Keratinocyte (primary cell): ENCODE measurements around the gene FAM90A1. TPM values are rescaled to one million over a fixed set of nuclear protein-coding genes. Genes with fewer than 3 reads are reported as not detected.
"Not testable (repeated sequence)": the region's sequence is repeated elsewhere in the genome, so short reads cannot be mapped to it uniquely, and the experiment has no call there.

Experiments used
- DNase-seq: peaks from one replicate; pipeline ENCODE4 v3.0.0-alpha.2; 2011; ENCODE audit warnings: low read depth, missing footprints, low spot score
- FAIRE-seq: peaks from 2 replicates; lab custom pipeline; 2011; peaks lifted over from hg19 to GRCh38; lab: Jason Lieb, UNC
- H2AFZ ChIP-seq: 2 replicates; pipeline ENCODE4 v1.6.0; 2012; ENCODE audit warnings: low read length, control low read depth, inconsistent platforms; ENCODE audit not compliant: control insufficient read depth
- H3K27ac ChIP-seq: 2 replicates; pipeline ENCODE4 v1.5.1; 2011; ENCODE audit warnings: low read length; ENCODE audit not compliant: control insufficient read depth, insufficient read depth
- H3K27me3 ChIP-seq: 3 replicates; pipeline ENCODE4 v1.6.0; 2011; ENCODE audit warnings: low read length; ENCODE audit not compliant: control insufficient read depth, insufficient read depth; ENCODE audit errors: extremely low read depth
- H3K36me3 ChIP-seq, 2 experiments: 2 replicates in 1 of 2; 3 replicates in 1 of 2; pipeline ENCODE4 v1.5.1; 2011; ENCODE audit warnings: low read length in 2 of 2, mild to moderate bottlenecking in 1 of 2; ENCODE audit not compliant: control insufficient read depth in 2 of 2, insufficient read depth in 2 of 2; ENCODE audit errors: extremely low read depth in 1 of 2
- H3K4me1 ChIP-seq: 3 replicates; pipeline ENCODE4 v1.5.1; 2011; ENCODE audit warnings: low read length; ENCODE audit not compliant: control insufficient read depth, insufficient read depth; ENCODE audit errors: extremely low read depth
- H3K4me2 ChIP-seq: 3 replicates; pipeline ENCODE4 v1.6.0; 2011; ENCODE audit warnings: low read depth, low read length; ENCODE audit not compliant: control insufficient read depth, insufficient read depth; ENCODE audit errors: extremely low read depth
- H3K4me3 ChIP-seq, 3 experiments: fragments of 200-600 bp in 1 of 3; sonication (generic) in 1 of 3; 2 replicates in 2 of 3; 3 replicates in 1 of 3; pipeline ENCODE4 v1.5.1; 2011 to 2016; ENCODE audit warnings: low read length in 3 of 3, mild to moderate bottlenecking in 3 of 3, control low read depth in 2 of 3, inconsistent platforms in 1 of 3, low read depth in 1 of 3, mixed read lengths in 1 of 3, mixed run types in 1 of 3, moderate library complexity in 1 of 3; ENCODE audit not compliant: control insufficient read depth in 2 of 3, insufficient read depth in 2 of 3; ENCODE audit errors: extremely low read depth in 1 of 3
- H3K79me2 ChIP-seq: 2 replicates; pipeline ENCODE4 v1.6.0; 2012; ENCODE audit warnings: low read length; ENCODE audit not compliant: control insufficient read depth, insufficient read depth
- H3K9ac ChIP-seq: 3 replicates; pipeline ENCODE4 v1.6.0; 2011; ENCODE audit warnings: low read length; ENCODE audit not compliant: control insufficient read depth, insufficient read depth; ENCODE audit errors: extremely low read depth
- H3K9me1 ChIP-seq: 3 replicates; pipeline ENCODE4 v1.6.0; 2011; ENCODE audit warnings: low read length; ENCODE audit not compliant: control insufficient read depth, insufficient read depth; ENCODE audit errors: extremely low read depth
- H3K9me3 ChIP-seq: 2 replicates; pipeline ENCODE4 v1.5.1; 2012; ENCODE audit warnings: low read depth, low read length; ENCODE audit not compliant: control insufficient read depth
- H4K20me1 ChIP-seq: 3 replicates; pipeline ENCODE4 v1.6.0; 2011; ENCODE audit warnings: low read length; ENCODE audit not compliant: control insufficient read depth, insufficient read depth; ENCODE audit errors: extremely low read depth
- dilution Hi-C: fragments of 300-500 bp; cut with MboI; formaldehyde crosslinking; loops from one replicate; pipeline ENCODE4 v1.7.0; 2020; ENCODE audit warnings: low sequenced_read_pairs; ENCODE audit not compliant: extremely low pct_ligation_motif_present
- polyA plus RNA-seq, 5 experiments: library from polyadenylated mRNA; depleted of rRNA in 3 of 5; stranded (reverse) in 3 of 5; stranded (forward) in 1 of 5; unstranded in 1 of 5; fragments of >200 nt; gene quantifications; 1 replicate in 1 of 5; 2 replicates in 3 of 5; 3 replicates in 1 of 5; pipeline versions ENCODE4 v1.2.1 to v1.2.3, GENCODE V29; 2011 to 2012; ENCODE audit warnings: missing spikeins in 2 of 5, low read depth in 1 of 5, low replicate concordance in 1 of 5
- TF ChIP-seq, protein P1 (sequence below), 3 experiments: IDR thresholded peaks in 1 of 3; conservative IDR thresholded peaks in 1 of 3; optimal IDR thresholded peaks in 1 of 3; 2 replicates in 2 of 3; 3 replicates in 1 of 3; pipeline versions ENCODE3 to v1.5.1; 2011; ENCODE audit warnings: low read length in 3 of 3, mild to moderate bottlenecking in 3 of 3, moderate library complexity in 2 of 3, control low read depth in 1 of 3, inconsistent platforms in 1 of 3; ENCODE audit not compliant: insufficient read depth in 2 of 3; ENCODE audit errors: extremely low read depth in 1 of 3

Gene FAM90A1
- polyA plus RNA-seq, 1 donor (not counting 4 experiments of a cell fraction or from before 2014, with no cell fraction given) = 0.04 TPM

DNA sequence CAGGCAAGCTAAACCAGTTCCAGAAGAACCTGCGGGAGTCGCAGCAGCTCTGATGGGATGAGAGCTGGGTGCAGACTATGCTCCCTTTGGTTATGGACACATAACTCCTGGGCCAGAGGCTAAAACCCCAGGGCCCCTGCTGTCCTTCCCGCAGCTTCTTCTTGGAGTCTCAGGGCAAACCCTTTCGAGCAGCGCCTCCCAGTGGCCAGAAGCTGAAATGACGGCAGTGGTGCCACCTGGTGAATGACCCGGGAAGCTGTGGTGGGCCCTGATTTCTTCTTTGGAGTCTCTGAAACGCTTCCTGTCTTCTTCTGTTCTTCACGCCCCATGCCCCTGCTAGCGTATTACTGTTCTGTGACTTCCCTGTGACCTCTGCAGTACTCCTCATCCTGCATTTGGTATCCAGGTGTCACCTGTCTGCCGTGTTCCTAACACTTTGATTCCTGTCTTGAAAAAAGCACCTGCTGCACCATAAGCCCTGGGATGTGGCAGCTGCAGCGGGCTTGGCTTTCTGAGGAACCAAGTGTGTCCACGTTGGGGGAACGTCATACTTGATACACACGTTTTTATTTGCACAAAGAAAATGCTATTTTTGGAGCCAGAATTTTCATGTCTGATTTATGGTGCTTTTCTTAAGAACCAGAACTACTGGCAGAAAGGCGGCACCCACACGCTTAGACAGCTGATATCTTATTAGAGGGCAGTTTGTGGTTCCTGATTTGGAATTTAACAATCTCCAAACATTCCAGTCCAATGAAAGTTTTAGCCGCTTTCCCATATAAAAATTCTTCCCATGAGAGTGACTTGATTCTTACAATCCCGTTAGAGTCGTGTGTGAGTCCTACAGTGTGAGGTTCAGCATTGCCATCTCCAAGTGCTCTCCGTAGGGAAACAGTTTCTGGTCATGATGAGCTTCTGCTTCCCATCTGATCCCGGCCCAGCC is 4.5 kb upstream of the FAM90A1 start:
- H3K4me1 ChIP-seq, H3K9ac ChIP-seq, H3K9me3 ChIP-seq, H3K36me3 ChIP-seq, H3K27ac ChIP-seq, H3K9me1 ChIP-seq, H3K4me3 ChIP-seq, H3K27me3 ChIP-seq, dilution Hi-C loops, H4K20me1 ChIP-seq, H3K4me2 ChIP-seq, FAIRE-seq, H3K79me2 ChIP-seq, DNase-seq, H2AFZ ChIP-seq: not testable (repeated sequence)
- TF ChIP-seq, protein P1, sequence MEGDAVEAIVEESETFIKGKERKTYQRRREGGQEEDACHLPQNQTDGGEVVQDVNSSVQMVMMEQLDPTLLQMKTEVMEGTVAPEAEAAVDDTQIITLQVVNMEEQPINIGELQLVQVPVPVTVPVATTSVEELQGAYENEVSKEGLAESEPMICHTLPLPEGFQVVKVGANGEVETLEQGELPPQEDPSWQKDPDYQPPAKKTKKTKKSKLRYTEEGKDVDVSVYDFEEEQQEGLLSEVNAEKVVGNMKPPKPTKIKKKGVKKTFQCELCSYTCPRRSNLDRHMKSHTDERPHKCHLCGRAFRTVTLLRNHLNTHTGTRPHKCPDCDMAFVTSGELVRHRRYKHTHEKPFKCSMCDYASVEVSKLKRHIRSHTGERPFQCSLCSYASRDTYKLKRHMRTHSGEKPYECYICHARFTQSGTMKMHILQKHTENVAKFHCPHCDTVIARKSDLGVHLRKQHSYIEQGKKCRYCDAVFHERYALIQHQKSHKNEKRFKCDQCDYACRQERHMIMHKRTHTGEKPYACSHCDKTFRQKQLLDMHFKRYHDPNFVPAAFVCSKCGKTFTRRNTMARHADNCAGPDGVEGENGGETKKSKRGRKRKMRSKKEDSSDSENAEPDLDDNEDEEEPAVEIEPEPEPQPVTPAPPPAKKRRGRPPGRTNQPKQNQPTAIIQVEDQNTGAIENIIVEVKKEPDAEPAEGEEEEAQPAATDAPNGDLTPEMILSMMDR (optimal IDR thresholded peaks at IDR 0.05 in 1 of 3, IDR thresholded peaks at IDR 0.05 in 1 of 3, conservative IDR thresholded peaks at IDR 0.05 in 1 of 3; ENCODE audit: extremely low read depth in 1 of 3, insufficient read depth in 2 of 3, low read length in 3 of 3) = peak in 2 of 3 experiments; percentile 73 to 76

DNA sequence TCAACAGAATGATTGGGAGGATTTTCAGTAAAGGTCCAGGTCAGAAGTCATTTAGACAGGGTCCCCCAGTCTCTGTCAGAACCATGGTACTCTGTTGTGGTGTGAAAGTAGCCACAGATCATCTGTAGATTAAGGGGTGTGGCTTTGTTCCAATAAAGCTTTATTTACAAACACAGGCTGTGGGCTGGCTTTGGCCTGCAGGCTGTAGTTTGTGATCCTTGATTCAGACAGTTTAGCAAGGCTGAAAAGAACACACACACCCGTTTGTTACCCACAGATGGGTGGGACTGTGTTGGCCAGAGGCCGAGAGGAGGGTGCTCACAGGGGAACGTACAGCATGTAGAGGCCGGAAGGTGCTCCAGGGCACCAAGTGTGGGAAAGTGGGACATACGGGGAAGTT is 3.6 kb upstream of the FAM90A1 start:
- dilution Hi-C loops, H3K27me3 ChIP-seq, FAIRE-seq, H3K9me1 ChIP-seq, H4K20me1 ChIP-seq, H3K27ac ChIP-seq, H3K79me2 ChIP-seq, H3K9me3 ChIP-seq, H3K4me1 ChIP-seq, H3K4me3 ChIP-seq, H2AFZ ChIP-seq, H3K9ac ChIP-seq, DNase-seq, H3K4me2 ChIP-seq, H3K36me3 ChIP-seq: not testable (repeated sequence)

DNA sequence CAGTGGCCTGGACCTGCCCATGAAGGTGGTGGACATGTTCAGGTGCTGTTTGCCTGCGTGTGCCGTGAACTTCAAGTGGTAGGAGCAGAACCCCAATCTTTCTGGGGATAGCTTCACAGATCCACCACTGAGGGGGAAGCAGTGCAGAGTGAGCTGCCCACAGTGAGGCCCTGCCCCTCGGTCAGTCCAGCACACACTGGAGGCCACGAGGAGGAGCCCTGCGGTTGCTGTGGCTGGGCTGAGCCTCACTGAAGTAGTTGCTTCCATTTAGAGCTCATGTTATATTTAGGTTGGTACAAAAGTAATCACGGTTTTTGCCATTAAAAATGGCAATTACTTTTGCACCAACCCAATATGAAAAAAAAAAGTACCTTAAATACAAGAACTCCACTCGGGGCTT is 2.1 kb upstream of the FAM90A1 start:
- DNase-seq, H3K27me3 ChIP-seq, dilution Hi-C loops, H3K9ac ChIP-seq, H3K4me1 ChIP-seq, H4K20me1 ChIP-seq, H3K9me3 ChIP-seq, H3K9me1 ChIP-seq, H2AFZ ChIP-seq, H3K36me3 ChIP-seq, H3K4me2 ChIP-seq, FAIRE-seq, H3K4me3 ChIP-seq, H3K27ac ChIP-seq, H3K79me2 ChIP-seq: not testable (repeated sequence)

DNA sequence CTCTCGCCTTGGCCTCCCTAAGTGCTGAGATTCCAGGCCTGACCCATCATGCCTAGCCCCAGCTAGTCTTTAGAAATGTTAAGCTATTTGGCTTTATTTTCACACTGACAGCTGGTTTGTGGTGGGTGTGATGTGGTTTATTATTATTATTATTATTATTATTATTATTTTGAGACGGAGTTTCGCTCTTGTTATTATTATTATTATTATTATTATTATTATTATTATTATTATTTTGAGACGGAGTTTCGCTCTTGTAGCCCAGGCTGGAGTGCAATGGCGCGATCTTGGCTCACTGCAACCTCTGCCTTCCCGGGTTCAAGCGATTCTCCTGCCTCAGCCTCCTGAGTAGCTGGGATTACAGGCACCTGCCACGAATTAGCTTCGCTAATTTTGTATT is 1.2 kb upstream of the FAM90A1 start:
- H3K79me2 ChIP-seq, H3K27ac ChIP-seq, dilution Hi-C loops, H3K9ac ChIP-seq, H2AFZ ChIP-seq, H3K36me3 ChIP-seq, DNase-seq, H3K27me3 ChIP-seq, H3K4me1 ChIP-seq, FAIRE-seq, H4K20me1 ChIP-seq, H3K9me3 ChIP-seq, H3K4me2 ChIP-seq, H3K4me3 ChIP-seq, H3K9me1 ChIP-seq: not testable (repeated sequence)
